Keratinocyte (primary cell): ENCODE results near the gene MYBPH.

Experiments used
- CTCF ChIP-seq, 3 experiments: IDR thresholded peaks in 1 of 3; conservative IDR thresholded peaks in 1 of 3; optimal IDR thresholded peaks in 1 of 3; 2 replicates in 2 of 3; 3 replicates in 1 of 3; pipeline versions ENCODE3 to v1.5.1; 2011; ENCODE audit warnings: low read length in 3 of 3, mild to moderate bottlenecking in 3 of 3, moderate library complexity in 2 of 3, control low read depth in 1 of 3, inconsistent platforms in 1 of 3; ENCODE audit not compliant: insufficient read depth in 2 of 3; ENCODE audit errors: extremely low read depth in 1 of 3
- EZH2 ChIP-seq: IDR thresholded peaks from one replicate; pipeline ENCODE4 v1.6.1; 2012; ENCODE audit warnings: inconsistent platforms, mild to moderate bottlenecking, low read length, moderate library complexity

- TF ChIP-seq CTCF (optimal IDR thresholded peaks at IDR 0.05 in 1 of 3, IDR thresholded peaks at IDR 0.05 in 1 of 3, conservative IDR thresholded peaks at IDR 0.05 in 1 of 3; ENCODE audit: extremely low read depth in 1 of 3, insufficient read depth in 2 of 3, low read length in 3 of 3) (no peak), EZH2 (no peak)
Measured at GRCh38 chr1:203199481-203199815, 23.8 kb upstream of the MYBPH start.
